GM18873 (cell line): ENCODE results near the gene UBA52.
A peak's percentile ranks its signal among the peaks of the same experiment; 100 is the strongest.

Experiments used
- ATAC-seq: cut with Tn5 transposase; IDR thresholded peaks from one replicate; pipeline ENCODE4 v1.9.1; 2021; ENCODE audit warnings: mild to moderate bottlenecking, moderate library complexity, moderate number of reproducible peaks; ENCODE audit not compliant: unreplicated experiment, low FRiP score

The UBA52 gene

GRCh38 chr19:18551631-18552030 lies 20.0 kb upstream of the UBA52 start:
- ATAC-seq: no peak

- peak; percentile 87 for ATAC-seq
Observed at GRCh38 chr19:18557411-18558201, 14.1 kb upstream of the UBA52 start, which contains the start of gene KXD1. Gene KXD1 (plus strand): TSS chr19:18557870. CDS start chr19:18562057, 4,187 bp downstream.

- no peak for ATAC-seq
Observed at GRCh38 chr19:18558202-18558555, 13.5 kb upstream of the UBA52 start.

- ATAC-seq: no peak
Observed at GRCh38 chr19:18558604-18559003, 13.1 kb upstream of the UBA52 start.

GRCh38 chr19:18559685-18560084 lies 12.0 kb upstream of the UBA52 start:
- ATAC-seq: no peak

GRCh38 chr19:18562086-18562485 lies 9.6 kb upstream of the UBA52 start:
- ATAC-seq: no peak

GRCh38 chr19:18566953-18567352 lies 4.7 kb upstream of the UBA52 start:
- no peak for ATAC-seq

GRCh38 chr19:18568367-18568766 lies 3.3 kb upstream of the UBA52 start:
- no peak for ATAC-seq

GRCh38 chr19:18574691-18575291 lies 3.1 kb downstream of the UBA52 start:
- no peak for ATAC-seq

- ATAC-seq: no peak
Observed at GRCh38 chr19:18576383-18576782, 4.7 kb downstream of the UBA52 start.

- no peak for ATAC-seq
Observed at GRCh38 chr19:18577365-18577914, 5.8 kb downstream of the UBA52 start.

- ATAC-seq: no peak
Observed at GRCh38 chr19:18580311-18580710, 8.7 kb downstream of the UBA52 start.

- ATAC-seq: no peak
Observed at GRCh38 chr19:18586306-18586705, 14.6 kb downstream of the UBA52 start.

- ATAC-seq: no peak
Observed at GRCh38 chr19:18587561-18587960, 15.9 kb downstream of the UBA52 start.

GRCh38 chr19:18587962-18588610 lies 16.4 kb downstream of the UBA52 start:
- ATAC-seq: no peak

GRCh38 chr19:18588611-18589379 lies 17.1 kb downstream of the UBA52 start, which contains the start of gene REX1BD:
Gene REX1BD (plus strand): TSS chr19:18588798. CDS start chr19:18588802, 4 bp downstream.
- ATAC-seq: peak; percentile 68

- peak; percentile 26 for ATAC-seq
Observed at GRCh38 chr19:18589380-18590272, 18.0 kb downstream of the UBA52 start.

GRCh38 chr19:18590273-18591272 lies 18.9 kb downstream of the UBA52 start:
- no peak for ATAC-seq
